C4-2B (cell line): ENCODE results near the gene TPX2.

Experiments
- H3K27ac ChIP-seq: fragments of 450-650 bp; 2 replicates; pipeline ENCODE4 v1.5.1; 2017
- ZFX ChIP-seq: fragments of 450-650 bp; IDR thresholded peaks from 2 replicates; pipeline ENCODE4 v1.6.1; 2017
- TF ChIP-seq, protein P1 (sequence below): fragments of 450-650 bp; conservative IDR thresholded peaks from 2 replicates; pipeline ENCODE4 v1.5.1; 2017; ENCODE audit warnings: mild to moderate bottlenecking

TPX2 gene

GRCh38 chr20:31695849-31696804 lies 43.0 kb upstream of the TPX2 start:
- TF ChIP-seq, protein P1, sequence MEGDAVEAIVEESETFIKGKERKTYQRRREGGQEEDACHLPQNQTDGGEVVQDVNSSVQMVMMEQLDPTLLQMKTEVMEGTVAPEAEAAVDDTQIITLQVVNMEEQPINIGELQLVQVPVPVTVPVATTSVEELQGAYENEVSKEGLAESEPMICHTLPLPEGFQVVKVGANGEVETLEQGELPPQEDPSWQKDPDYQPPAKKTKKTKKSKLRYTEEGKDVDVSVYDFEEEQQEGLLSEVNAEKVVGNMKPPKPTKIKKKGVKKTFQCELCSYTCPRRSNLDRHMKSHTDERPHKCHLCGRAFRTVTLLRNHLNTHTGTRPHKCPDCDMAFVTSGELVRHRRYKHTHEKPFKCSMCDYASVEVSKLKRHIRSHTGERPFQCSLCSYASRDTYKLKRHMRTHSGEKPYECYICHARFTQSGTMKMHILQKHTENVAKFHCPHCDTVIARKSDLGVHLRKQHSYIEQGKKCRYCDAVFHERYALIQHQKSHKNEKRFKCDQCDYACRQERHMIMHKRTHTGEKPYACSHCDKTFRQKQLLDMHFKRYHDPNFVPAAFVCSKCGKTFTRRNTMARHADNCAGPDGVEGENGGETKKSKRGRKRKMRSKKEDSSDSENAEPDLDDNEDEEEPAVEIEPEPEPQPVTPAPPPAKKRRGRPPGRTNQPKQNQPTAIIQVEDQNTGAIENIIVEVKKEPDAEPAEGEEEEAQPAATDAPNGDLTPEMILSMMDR: no peak
- TF ChIP-seq ZFX: no peak
- H3K27ac ChIP-seq: no peak overlapping the region

DNA sequence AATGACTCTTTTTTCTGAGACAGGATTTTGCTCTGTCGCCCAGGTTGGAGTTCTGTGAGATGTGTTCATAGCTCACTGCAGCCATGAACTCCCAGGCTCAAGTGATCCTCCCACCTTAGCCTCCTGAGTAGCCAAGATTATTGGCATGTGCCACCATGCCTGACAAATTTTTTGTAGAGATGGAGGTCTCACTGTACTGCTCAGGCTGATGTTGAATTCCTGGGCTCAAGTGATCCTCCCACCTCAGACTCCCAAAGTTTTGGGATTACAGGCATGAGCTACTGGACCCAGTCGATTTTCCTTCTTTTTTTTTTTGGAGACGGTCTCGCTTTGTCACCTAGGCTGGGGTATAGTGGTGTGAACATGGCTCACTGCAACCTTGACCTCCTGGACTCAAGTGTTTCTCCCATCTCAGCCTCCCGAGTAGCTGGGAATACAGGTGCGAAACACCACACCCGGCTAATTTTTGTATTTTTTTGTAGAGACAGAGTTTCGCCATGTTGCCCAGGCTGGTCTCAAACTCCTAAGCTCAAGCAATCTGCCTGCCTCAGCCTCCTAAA lies 40.8 kb upstream of the TPX2 start:
- no peak overlapping the region for H3K27ac ChIP-seq
- TF ChIP-seq, protein P1: no peak
- TF ChIP-seq ZFX: no peak

DNA sequence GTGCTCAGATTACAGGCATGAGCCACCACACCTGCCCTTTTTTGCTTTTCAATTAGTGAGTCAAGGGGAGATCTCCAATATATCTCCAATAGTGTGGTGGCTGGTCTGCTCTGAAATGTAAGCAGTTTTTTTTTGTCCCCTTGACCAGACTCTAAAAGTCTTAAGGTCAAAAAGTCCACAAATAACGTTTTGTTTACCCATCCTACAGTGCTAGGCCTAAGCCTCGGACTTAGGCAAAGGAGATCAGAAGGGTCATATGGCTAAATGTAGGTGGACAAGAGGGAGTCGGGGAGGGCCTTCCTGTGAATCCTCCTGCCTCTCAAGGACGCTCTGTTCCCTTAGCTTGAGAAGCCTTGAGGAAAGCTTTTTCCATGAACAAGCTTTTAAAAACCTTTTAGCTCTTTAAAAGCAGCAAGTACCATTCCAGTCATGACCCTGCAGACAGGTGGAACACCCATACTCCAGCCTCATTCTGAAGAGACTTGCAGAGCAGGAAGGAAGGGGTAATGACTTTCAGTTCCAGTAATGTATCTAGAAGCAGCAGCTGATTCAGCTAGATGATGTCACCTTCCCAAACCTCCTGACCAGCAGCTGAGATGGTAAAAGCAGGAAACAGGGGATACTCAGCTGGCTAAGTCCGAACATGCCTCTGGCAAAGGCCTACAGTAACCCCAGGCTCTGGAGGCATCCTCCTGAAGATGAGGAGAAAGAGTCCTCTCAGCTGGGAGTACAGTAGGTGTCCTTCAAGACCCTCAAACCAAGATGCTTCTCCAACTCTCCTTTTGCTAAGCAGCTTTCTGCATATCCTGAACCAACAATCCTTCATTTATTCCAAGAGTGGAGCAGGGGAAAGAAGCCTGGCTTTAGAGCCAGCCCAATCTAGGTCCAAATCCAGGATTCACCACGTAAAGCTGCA lies 40.0 kb upstream of the TPX2 start:
- TF ChIP-seq ZFX: no peak
- TF ChIP-seq, protein P1: no peak
- no peak overlapping the region; the same call in 1 of the 2 replicates for H3K27ac ChIP-seq

DNA sequence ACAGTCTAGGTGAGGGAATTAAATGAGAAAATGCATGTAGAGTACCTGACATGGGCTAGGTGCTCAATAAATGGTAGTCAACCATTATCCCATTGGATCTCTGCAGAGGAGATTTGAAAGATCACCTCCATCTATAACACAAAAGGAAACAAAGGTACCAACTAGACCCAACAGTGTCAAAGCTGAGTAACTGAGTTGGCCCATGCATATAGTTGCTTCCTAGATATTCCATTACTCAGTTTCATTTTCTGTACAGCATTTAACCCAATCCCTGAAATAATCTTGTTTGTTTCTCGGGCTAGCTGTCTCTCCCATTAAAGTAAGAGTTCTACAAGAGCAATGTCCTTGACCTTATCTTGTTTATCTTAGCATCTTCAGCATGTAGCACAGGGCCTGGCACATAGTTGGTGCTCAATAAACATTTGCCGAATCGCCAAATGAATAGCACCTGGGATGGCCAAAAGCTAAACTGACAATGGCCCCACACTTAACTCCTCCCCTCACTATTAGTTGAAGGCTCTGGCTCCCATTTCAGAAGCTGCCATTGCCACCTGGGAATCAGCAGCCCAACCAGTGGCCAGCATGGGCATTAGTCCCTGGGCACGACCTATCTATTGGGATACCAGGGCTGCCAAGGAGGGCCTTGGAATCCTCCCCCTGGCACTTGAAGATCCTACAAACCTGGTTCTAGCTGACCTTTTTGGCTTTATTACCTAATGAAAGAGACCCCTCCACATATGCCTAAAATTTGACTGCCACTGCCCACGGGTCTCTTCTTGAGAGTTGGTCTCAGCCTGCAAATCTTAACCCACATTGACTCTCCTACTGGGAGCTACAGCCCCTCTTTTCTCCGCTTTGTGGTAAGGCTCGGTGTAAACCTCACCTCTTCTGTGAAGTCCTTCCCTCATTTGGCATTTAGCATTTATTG lies 39.0 kb upstream of the TPX2 start:
- no peak overlapping the region for H3K27ac ChIP-seq
- no peak for TF ChIP-seq ZFX
- TF ChIP-seq, protein P1: no peak

DNA sequence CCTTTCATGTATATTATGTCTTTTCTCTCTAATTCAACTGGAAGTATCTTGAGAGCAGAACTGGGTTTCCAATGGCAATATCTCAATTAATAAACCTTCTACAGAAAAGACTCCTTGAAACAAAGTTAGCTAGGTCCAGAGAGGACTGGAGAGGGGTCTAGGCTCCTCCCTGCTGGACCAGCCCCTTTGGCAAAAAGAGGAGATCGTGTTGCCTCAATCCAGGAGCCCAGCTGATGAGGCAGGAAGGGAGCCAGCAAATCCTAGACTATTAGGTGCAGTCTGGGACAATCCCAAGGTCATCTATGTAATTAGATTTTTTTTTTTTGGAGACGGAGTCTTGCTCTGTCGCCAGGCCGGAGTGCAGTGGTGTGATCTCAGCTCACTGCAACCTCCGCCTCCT lies 38.3 kb upstream of the TPX2 start:
- no peak overlapping the region for H3K27ac ChIP-seq

DNA sequence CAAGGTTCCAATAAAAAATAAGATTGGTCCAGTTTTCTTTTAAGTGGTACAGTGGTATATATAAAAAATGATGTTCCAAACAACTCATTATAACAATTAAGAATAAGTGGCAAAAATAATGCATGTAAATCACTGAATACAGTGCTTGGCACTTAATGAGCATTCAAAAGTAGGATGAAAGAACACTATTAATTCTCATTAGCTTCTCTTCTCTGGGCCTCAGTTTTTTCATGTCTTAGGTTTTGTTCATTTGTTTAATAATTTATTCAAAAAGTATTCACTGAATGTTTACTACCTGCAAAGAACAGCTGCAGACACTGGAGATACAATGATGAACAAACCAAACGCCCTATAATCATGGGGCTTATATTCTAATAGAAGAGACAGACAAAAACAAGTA lies 37.5 kb upstream of the TPX2 start:
- H3K27ac ChIP-seq: no peak overlapping the region
- TF ChIP-seq, protein P1: no peak
- TF ChIP-seq ZFX: no peak

More for the DNA sequence above, 38.3 kb upstream of the TPX2 start:
- no peak for TF ChIP-seq ZFX
- TF ChIP-seq, protein P1: no peak
